ENCODE measurements around the gene CHGA.

DNA sequence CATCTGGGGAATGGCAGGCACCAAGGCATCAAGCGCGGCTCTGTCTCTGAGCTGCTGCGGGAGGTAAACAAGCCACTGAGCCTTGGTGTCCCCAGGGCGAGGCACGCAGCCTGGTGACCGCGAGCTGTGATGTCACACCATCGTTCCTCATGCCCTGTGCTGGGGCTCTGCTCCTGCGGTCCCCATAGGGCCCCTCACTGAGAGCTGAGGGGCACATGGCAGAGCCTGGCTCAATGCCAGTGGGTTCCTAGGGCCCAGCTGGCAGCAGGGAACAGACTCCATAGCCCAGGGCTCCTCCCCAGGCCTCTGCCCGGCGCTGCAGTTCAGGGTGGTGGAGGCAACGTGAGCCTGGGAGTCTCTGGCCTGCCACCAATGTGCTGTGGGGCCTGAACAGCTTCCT lies 22.6 kb downstream of the CHGA start:
- TF ChIP-seq POLR2A (IDR thresholded peaks at IDR 0.05) = no peak
- TF ChIP-seq, protein P1, sequence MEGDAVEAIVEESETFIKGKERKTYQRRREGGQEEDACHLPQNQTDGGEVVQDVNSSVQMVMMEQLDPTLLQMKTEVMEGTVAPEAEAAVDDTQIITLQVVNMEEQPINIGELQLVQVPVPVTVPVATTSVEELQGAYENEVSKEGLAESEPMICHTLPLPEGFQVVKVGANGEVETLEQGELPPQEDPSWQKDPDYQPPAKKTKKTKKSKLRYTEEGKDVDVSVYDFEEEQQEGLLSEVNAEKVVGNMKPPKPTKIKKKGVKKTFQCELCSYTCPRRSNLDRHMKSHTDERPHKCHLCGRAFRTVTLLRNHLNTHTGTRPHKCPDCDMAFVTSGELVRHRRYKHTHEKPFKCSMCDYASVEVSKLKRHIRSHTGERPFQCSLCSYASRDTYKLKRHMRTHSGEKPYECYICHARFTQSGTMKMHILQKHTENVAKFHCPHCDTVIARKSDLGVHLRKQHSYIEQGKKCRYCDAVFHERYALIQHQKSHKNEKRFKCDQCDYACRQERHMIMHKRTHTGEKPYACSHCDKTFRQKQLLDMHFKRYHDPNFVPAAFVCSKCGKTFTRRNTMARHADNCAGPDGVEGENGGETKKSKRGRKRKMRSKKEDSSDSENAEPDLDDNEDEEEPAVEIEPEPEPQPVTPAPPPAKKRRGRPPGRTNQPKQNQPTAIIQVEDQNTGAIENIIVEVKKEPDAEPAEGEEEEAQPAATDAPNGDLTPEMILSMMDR (IDR thresholded peaks at IDR 0.05) = no peak
- no peak for TF ChIP-seq POLR2AphosphoS5 (IDR thresholded peaks at IDR 0.05)

Measured in breast epithelium (tissue), 3 donors.